T follicular helper cell (primary cell): Measurements from ENCODE around the gene HOXA9.

ENCODE experiments used
- DNase-seq: peaks from one replicate; pipeline ENCODE4 v3.0.0-alpha.2; 2020; ENCODE audit warnings: low read depth

Gene HOXA9

GRCh38 chr7:27200761-27201579 lies 35.6 kb upstream of the HOXA9 start:
- DNase-seq: no peak

GRCh38 chr7:27199849-27200760 lies 34.8 kb upstream of the HOXA9 start, which contains the start of gene HOXA13:
Gene HOXA13, minus strand, starts transcription at chr7:27200091. Its CDS starts 14 bp downstream, at chr7:27200077.
- DNase-seq: no peak

GRCh38 chr7:27198871-27199801 lies 33.8 kb upstream of the HOXA9 start:
- no peak for DNase-seq

- DNase-seq: no peak
Observed at GRCh38 chr7:27198138-27198841, 33.0 kb upstream of the HOXA9 start.

- no peak for DNase-seq
Observed at GRCh38 chr7:27197137-27198042, 32.1 kb upstream of the HOXA9 start.

- peak; percentile 78 for DNase-seq
Observed at GRCh38 chr7:27196287-27196767, 31.0 kb upstream of the HOXA9 start.

GRCh38 chr7:27194686-27195379 lies 29.5 kb upstream of the HOXA9 start:
- DNase-seq: no peak

- DNase-seq: no peak
Observed at GRCh38 chr7:27194002-27194352, 28.6 kb upstream of the HOXA9 start.

- no peak for DNase-seq
Observed at GRCh38 chr7:27193335-27194001, 28.1 kb upstream of the HOXA9 start.

GRCh38 chr7:27192546-27193334 lies 27.4 kb upstream of the HOXA9 start:
- DNase-seq: no peak

GRCh38 chr7:27191833-27192545 lies 26.7 kb upstream of the HOXA9 start:
- no peak for DNase-seq

GRCh38 chr7:27191161-27191731 lies 25.9 kb upstream of the HOXA9 start:
- DNase-seq: no peak

GRCh38 chr7:27189997-27190748 lies 24.8 kb upstream of the HOXA9 start:
- no peak for DNase-seq

GRCh38 chr7:27189295-27189996 lies 24.1 kb upstream of the HOXA9 start:
- DNase-seq: no peak
